ENCODE results near the gene RTKN.

DNA sequence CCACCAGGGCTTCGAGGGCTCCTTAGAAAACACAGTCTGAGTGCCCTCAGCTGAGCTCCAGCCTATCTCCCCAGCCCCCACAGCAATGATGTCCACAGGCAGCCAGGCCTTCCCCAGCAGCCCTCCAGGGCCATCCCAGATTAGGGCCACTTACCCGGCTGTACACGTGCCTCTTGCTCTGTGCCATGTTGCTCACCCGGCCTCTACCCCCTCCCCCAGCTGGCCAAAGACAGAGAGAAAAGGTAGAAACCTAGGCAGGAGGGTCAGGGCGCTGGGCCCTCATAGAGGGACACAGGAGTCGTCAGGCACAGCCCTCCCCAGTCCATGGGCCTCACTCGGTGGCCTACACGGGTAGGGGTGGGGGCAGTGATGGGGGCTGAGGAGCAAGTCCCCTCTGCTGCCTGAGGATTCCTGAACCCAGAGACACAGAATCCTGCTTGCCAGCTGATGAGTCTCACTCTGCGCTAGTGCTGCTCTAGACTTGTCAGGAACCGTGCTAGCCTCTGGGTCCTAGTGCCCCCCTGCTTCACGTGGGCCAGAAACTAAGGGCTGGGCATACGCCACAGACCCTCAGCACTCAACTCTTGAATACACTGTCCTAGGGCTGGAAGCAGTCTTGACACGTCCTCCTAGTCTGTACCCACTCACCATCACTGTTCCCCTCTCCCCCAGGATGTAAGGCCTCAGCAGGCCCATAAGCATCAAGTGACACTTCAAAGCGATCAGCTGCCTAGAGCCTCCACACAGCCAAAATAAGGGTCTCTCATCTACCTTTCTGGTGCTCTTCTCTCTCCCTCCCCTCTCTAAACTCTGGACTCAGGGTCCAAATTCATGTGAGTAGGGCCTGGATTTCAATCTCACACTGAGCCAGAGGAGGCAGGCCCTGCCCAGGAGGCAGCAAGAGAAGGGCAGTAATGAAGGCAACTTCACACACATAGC, 61.6 kb downstream of the RTKN start, which contains the start of gene DCTN1:
- no peak for TF ChIP-seq POLR2A (IDR thresholded peaks at IDR 0.05)
- TF ChIP-seq, protein P1, sequence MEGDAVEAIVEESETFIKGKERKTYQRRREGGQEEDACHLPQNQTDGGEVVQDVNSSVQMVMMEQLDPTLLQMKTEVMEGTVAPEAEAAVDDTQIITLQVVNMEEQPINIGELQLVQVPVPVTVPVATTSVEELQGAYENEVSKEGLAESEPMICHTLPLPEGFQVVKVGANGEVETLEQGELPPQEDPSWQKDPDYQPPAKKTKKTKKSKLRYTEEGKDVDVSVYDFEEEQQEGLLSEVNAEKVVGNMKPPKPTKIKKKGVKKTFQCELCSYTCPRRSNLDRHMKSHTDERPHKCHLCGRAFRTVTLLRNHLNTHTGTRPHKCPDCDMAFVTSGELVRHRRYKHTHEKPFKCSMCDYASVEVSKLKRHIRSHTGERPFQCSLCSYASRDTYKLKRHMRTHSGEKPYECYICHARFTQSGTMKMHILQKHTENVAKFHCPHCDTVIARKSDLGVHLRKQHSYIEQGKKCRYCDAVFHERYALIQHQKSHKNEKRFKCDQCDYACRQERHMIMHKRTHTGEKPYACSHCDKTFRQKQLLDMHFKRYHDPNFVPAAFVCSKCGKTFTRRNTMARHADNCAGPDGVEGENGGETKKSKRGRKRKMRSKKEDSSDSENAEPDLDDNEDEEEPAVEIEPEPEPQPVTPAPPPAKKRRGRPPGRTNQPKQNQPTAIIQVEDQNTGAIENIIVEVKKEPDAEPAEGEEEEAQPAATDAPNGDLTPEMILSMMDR (IDR thresholded peaks at IDR 0.05), result no peak

All from lower leg skin (tissue), 3 donors.